Body of pancreas (tissue), 4 donors: ENCODE data around the gene NTN4.

Experiments
- CTCF ChIP-seq, 7 experiments: fragments of 450-650 bp in 4 of 7; fragments of 200-600 bp in 3 of 7; sonication (generic) in 3 of 7; IDR thresholded peaks; one replicate each; pipeline ENCODE4 v1.5.1; 2016 to 2019; ENCODE audit warnings: antibody characterized with exemption in 7 of 7
- POLR2A ChIP-seq, 3 donors: fragments of 450-650 bp; IDR thresholded peaks; one replicate each; pipeline ENCODE4 v1.6.1; 2016; ENCODE audit warnings: antibody characterized with exemption in 3 of 3, mild to moderate bottlenecking in 2 of 3

GRCh38 chr12:95614390-95614982 lies 176.1 kb downstream of the NTN4 start:
- no peak for TF ChIP-seq CTCF (IDR thresholded peaks at IDR 0.05)
- TF ChIP-seq POLR2A (IDR thresholded peaks at IDR 0.05): no peak
